Smooth muscle cell (in vitro differentiated cells): ENCODE measurements around the gene FAM186B. TPM values are rescaled to one million over a fixed set of nuclear protein-coding genes. Genes with fewer than 3 reads are reported as not detected.

Experiments used
- DNase-seq: peaks from one replicate; lab custom pipeline; 2025; ENCODE audit not compliant: unreplicated experiment; lab: John Stamatoyannopoulos, UW
- H2AFZ ChIP-seq: fragments of 200-600 bp; sonication (generic); 2 replicates; pipeline ENCODE4 v1.6.0; 2016; ENCODE audit warnings: antibody characterized with exemption, low read depth, mild to moderate bottlenecking
- H3F3A ChIP-seq: fragments of 200-600 bp; sonication (generic); 2 replicates; pipeline ENCODE4 v1.6.0; 2017; ENCODE audit warnings: antibody characterized with exemption, low read depth
- H3K27ac ChIP-seq: fragments of 200-600 bp; sonication (generic); 2 replicates; pipeline ENCODE4 v1.5.1; 2016; ENCODE audit warnings: low read depth, mild to moderate bottlenecking
- H3K27me3 ChIP-seq: fragments of 200-600 bp; sonication (generic); 2 replicates; pipeline ENCODE4 v1.6.1; 2016; ENCODE audit warnings: low read depth, mild to moderate bottlenecking
- H3K36me3 ChIP-seq: fragments of 200-600 bp; sonication (generic); 2 replicates; pipeline ENCODE4 v1.5.1; 2016; ENCODE audit warnings: low read depth
- H3K4me1 ChIP-seq: fragments of 200-600 bp; sonication (generic); 2 replicates; pipeline ENCODE4 v1.5.1; 2016; ENCODE audit warnings: low read depth
- H3K4me2 ChIP-seq: fragments of 200-600 bp; sonication (generic); 2 replicates; pipeline ENCODE4 v1.6.0; 2016; ENCODE audit warnings: mild to moderate bottlenecking
- H3K4me3 ChIP-seq: fragments of 200-600 bp; sonication (generic); 2 replicates; pipeline ENCODE4 v1.5.1; 2016; ENCODE audit warnings: mild to moderate bottlenecking
- H3K79me2 ChIP-seq: fragments of 200-600 bp; sonication (generic); 2 replicates; pipeline ENCODE4 v1.6.0; 2016; ENCODE audit warnings: low read depth, mild to moderate bottlenecking
- H3K9ac ChIP-seq: fragments of 200-600 bp; sonication (generic); 2 replicates; pipeline ENCODE4 v1.6.0; 2016; ENCODE audit warnings: low read depth
- H3K9me3 ChIP-seq: fragments of 200-600 bp; sonication (generic); replicated peaks from 2 replicates; pipeline ENCODE4 v1.5.1; 2016; ENCODE audit warnings: low read depth
- H4K20me1 ChIP-seq: fragments of 200-600 bp; sonication (generic); 2 replicates; pipeline ENCODE4 v1.6.0; 2016; ENCODE audit warnings: low read depth
- WGBS: methylation state at CpG from one replicate; pipeline ENCODE4 v1.1.7; 2016; ENCODE audit warnings: low lambda C conversion rate; 5-methylcytosine and 5-hydroxymethylcytosine counted together
- polyA plus RNA-seq: library from polyadenylated mRNA; unstranded; fragments of >200 nt; fragmentation: Nextera tagmentation; extraction: Ambion mirVana; gene quantifications from 2 replicates; pipeline ENCODE4 v1.2.1, GENCODE V29; 2016
- total RNA-seq: library from RNA; depleted of rRNA; stranded (reverse); fragments of >200 nt; gene quantifications from 2 replicates; pipeline ENCODE4 v1.2.3, GENCODE V29; 2014
- TF ChIP-seq, protein P1 (sequence below): fragments of 200-600 bp; sonication (generic); IDR thresholded peaks from 2 replicates; pipeline ENCODE4 v1.5.1; 2017; ENCODE audit warnings: borderline replicate concordance, mild to moderate bottlenecking, antibody characterized with exemption; ENCODE audit not compliant: insufficient read depth, poor library complexity, severe bottlenecking

FAM186B gene
- total and polyA plus RNA-seq, 2 experiments from 2014 or later, result 0.18 to 1.3 TPM

GRCh38 chr12:49566361-49566760 is 39.1 kb downstream of the FAM186B start:
- peaks cover 36% of the 10 kb centered on the region for H3K79me2 ChIP-seq
- H3K9me3 ChIP-seq, result no peaks in the 10 kb centered on the region
- peak overlapping the region; percentile 2 for H3K9ac ChIP-seq
- no peaks in the 10 kb centered on the region for H3F3A ChIP-seq
- no peak overlapping the region for H3K4me3 ChIP-seq
- WGBS, result 96% methylated on average over 13 of the region's 13 CpGs
- H3K4me2 ChIP-seq, result peak overlapping the region; percentile 98
- H4K20me1 ChIP-seq, result no peaks in the 10 kb centered on the region
- TF ChIP-seq, protein P1, sequence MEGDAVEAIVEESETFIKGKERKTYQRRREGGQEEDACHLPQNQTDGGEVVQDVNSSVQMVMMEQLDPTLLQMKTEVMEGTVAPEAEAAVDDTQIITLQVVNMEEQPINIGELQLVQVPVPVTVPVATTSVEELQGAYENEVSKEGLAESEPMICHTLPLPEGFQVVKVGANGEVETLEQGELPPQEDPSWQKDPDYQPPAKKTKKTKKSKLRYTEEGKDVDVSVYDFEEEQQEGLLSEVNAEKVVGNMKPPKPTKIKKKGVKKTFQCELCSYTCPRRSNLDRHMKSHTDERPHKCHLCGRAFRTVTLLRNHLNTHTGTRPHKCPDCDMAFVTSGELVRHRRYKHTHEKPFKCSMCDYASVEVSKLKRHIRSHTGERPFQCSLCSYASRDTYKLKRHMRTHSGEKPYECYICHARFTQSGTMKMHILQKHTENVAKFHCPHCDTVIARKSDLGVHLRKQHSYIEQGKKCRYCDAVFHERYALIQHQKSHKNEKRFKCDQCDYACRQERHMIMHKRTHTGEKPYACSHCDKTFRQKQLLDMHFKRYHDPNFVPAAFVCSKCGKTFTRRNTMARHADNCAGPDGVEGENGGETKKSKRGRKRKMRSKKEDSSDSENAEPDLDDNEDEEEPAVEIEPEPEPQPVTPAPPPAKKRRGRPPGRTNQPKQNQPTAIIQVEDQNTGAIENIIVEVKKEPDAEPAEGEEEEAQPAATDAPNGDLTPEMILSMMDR, result no peak
- no peaks in the 10 kb centered on the region for H3K36me3 ChIP-seq
- no peak overlapping the region for H2AFZ ChIP-seq
- no peaks in the 10 kb centered on the region for H3K27me3 ChIP-seq
- H3K4me1 ChIP-seq, result peaks cover 11% of the 10 kb centered on the region
- DNase-seq, result no peak
- no peak overlapping the region for H3K27ac ChIP-seq

DNA sequence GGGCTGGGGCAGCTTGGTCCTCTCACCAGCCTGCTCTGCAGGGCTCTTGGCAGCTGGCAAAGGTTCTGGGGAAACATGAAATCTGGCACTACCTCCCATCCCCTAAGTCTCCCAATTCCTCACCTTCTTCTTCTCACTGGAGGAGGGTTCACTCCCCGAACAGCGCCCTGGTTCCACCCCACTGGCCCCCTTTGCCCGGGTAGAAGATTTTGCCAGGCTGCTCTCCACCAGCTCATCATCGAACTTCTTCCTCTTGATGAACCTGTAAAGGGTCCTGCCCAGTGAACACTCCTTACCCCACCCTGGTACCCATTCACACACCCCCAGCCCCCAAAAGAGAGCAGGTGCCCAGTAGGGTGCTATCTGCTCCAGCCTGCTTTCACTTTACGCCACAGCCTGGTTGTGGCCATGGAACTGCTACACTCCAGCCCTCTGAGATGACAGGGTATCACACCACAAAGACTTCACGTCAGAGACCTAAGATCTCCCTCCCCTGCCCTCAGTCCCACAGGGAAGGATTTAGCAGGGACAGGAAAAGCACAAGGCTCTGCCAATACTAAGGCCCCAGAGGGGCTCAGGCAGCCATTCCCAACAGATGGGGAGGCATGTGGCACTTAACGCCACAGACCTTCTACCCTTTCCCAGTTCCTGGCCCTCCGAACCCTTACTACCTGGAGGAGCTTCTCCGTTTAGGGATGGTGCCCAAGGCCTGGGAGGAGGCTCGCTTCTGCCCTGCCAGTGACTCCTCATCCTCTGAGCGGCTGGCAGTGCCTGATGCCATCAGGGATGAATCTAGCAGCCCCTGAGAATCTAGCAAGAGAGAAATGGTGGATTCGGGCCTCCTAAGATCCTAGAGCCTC is 39.8 kb downstream of the FAM186B start:
- Histone ChIP-seq H3K4me3 (no peak overlapping the region), H4K20me1 (no peaks in the 10 kb centered on the region), H3K9me3 (no peaks in the 10 kb centered on the region), H3K9ac (no peak overlapping the region), H3F3A (no peaks in the 10 kb centered on the region), H3K27ac (no peak overlapping the region), H3K4me1 (peaks cover 11% of the 10 kb centered on the region), H3K36me3 (no peaks in the 10 kb centered on the region), H3K79me2 (peaks cover 31% of the 10 kb centered on the region), H3K4me2 (no peak overlapping the region), H3K27me3 (no peaks in the 10 kb centered on the region), H2AFZ (no peak overlapping the region)
- DNase-seq, result no peak
- TF ChIP-seq, protein P1, result no peak
- 97% methylated on average over 12 of the region's 12 CpGs for WGBS

DNA sequence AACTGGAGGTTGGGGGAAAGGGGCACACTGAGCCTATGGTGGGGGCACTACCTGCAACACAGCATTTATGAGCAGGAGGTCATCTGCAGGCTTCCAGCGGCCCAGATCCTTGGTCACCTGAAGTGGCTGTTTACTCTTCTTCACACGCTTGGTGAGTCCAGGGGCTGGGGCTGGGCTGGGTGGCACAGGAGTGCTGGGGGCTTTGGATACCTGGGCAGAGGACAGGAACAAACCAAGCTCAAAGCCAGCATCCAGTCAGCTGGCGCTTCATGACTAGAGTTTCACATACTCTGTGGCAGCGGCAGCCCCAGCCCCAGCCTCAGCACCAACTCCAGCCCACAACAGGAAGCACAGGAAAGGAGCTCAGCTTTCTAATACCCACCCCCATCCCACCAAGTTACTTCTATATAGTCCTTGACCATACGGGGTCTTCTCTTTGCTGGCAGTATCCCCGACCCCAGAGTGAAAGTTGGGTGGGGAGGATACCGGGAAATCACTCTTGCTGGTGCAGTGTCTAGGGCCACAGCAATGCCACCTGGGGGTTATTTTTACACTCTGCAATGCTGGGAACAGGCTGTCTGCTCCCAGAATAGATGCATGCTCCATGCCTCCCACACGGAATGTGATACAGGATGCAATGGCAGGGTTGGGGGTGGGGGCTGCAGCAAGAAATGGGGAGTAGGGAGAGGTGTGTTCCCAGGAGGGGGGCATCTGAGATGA is 40.6 kb downstream of the FAM186B start:
- Histone ChIP-seq H3K4me3 (no peak overlapping the region), H3K36me3 (no peaks in the 10 kb centered on the region), H3K27me3 (no peaks in the 10 kb centered on the region), H3K79me2 (peaks cover 28% of the 10 kb centered on the region), H3K9me3 (no peaks in the 10 kb centered on the region), H4K20me1 (no peaks in the 10 kb centered on the region), H3F3A (no peaks in the 10 kb centered on the region), H3K4me2 (no peak overlapping the region), H2AFZ (no peak overlapping the region), H3K4me1 (peaks cover 11% of the 10 kb centered on the region), H3K27ac (no peak overlapping the region), H3K9ac (no peak overlapping the region)
- TF ChIP-seq, protein P1, result no peak
- 95% methylated on average over 8 of the region's 8 CpGs for WGBS
- DNase-seq, result no peak
